WTC11 (cell line): ENCODE results near the gene ACER1.
"Not testable (repeated sequence)": the region's sequence is repeated elsewhere in the genome, so short reads cannot be mapped to it uniquely, and the experiment has no call there.

Source experiments
- CREB1 ChIP-seq: sonication (generic); formaldehyde crosslinking; IDR thresholded peaks from 2 replicates; pipeline ENCODE4 v1.8.0; 2023; ENCODE audit warnings: mild to moderate bottlenecking, missing genetic modification reagents
- CTCF ChIP-seq: fragments of 200-600 bp; IDR thresholded peaks from 2 replicates; pipeline ENCODE4 v1.8.0; 2022; ENCODE audit warnings: antibody characterized with exemption
- ESRRA ChIP-seq: sonication (generic); formaldehyde crosslinking; IDR thresholded peaks from 2 replicates; pipeline ENCODE4 v1.8.1; 2022; ENCODE audit warnings: mild to moderate bottlenecking, missing genetic modification reagents, borderline replicate concordance
- FOXJ3 ChIP-seq: sonication (generic); formaldehyde crosslinking; IDR thresholded peaks from 2 replicates; pipeline ENCODE4 v1.9.0; 2021; ENCODE audit warnings: missing genetic modification reagents, mild to moderate bottlenecking, borderline replicate concordance
- JUN ChIP-seq: sonication (generic); formaldehyde crosslinking; IDR thresholded peaks from 2 replicates; pipeline ENCODE4 v1.8.0; 2023; ENCODE audit warnings: mild to moderate bottlenecking, missing genetic modification reagents
- MYBL2 ChIP-seq: sonication (generic); formaldehyde crosslinking; IDR thresholded peaks from 2 replicates; pipeline ENCODE4 v1.8.1; 2023; ENCODE audit warnings: mild to moderate bottlenecking, moderate library complexity, missing genetic modification reagents
- NR2C2 ChIP-seq: sonication (generic); formaldehyde crosslinking; IDR thresholded peaks from 2 replicates; pipeline ENCODE4 v1.8.0; 2022; ENCODE audit warnings: mild to moderate bottlenecking, missing genetic modification reagents
- NR3C1 ChIP-seq: sonication (generic); formaldehyde crosslinking; conservative IDR thresholded peaks from 2 replicates; pipeline ENCODE4 v1.8.1; 2023; ENCODE audit warnings: low read depth, mild to moderate bottlenecking, missing genetic modification reagents
- RELA ChIP-seq: sonication (generic); formaldehyde crosslinking; IDR thresholded peaks from 2 replicates; pipeline ENCODE4 v1.8.1; 2022; ENCODE audit warnings: missing genetic modification reagents, mild to moderate bottlenecking, borderline replicate concordance
- SMAD4 ChIP-seq: sonication (generic); formaldehyde crosslinking; IDR thresholded peaks from 2 replicates; pipeline ENCODE4 v1.8.0; 2022; ENCODE audit warnings: mild to moderate bottlenecking, missing genetic modification reagents
- SP1 ChIP-seq: sonication (generic); formaldehyde crosslinking; conservative IDR thresholded peaks from 2 replicates; pipeline ENCODE4 v1.8.1; 2022; ENCODE audit warnings: missing genetic modification reagents
- TEAD4 ChIP-seq: sonication (generic); formaldehyde crosslinking; IDR thresholded peaks from 2 replicates; pipeline ENCODE4 v1.8.0; 2022; ENCODE audit warnings: mild to moderate bottlenecking, missing genetic modification reagents
- TF ChIP-seq, protein P1 (sequence below): sonication (generic); formaldehyde crosslinking; IDR thresholded peaks from 2 replicates; pipeline ENCODE4 v1.8.0; 2022; ENCODE audit warnings: mild to moderate bottlenecking, missing genetic modification reagents

GRCh38 chr19:6282393-6282792 is 51.0 kb downstream of the ACER1 start:
- TF ChIP-seq CTCF; RELA (CRISPR knock-in tag); SMAD4 (CRISPR knock-in tag); MYBL2 (CRISPR knock-in tag); NR3C1 (CRISPR knock-in tag); NR2C2; TEAD4 (CRISPR knock-in tag); JUN; CREB1 (CRISPR knock-in tag); ESRRA (CRISPR knock-in tag); FOXJ3 (CRISPR knock-in tag); SP1 (CRISPR knock-in tag): not testable (repeated sequence)
- TF ChIP-seq, protein P1, sequence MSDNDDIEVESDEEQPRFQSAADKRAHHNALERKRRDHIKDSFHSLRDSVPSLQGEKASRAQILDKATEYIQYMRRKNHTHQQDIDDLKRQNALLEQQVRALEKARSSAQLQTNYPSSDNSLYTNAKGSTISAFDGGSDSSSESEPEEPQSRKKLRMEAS (CRISPR knock-in tag) = not testable (repeated sequence)
